HT1080 (cell line): ENCODE data around the gene CRADD. TPM values are rescaled to one million over a fixed set of nuclear protein-coding genes. Genes with fewer than 3 reads are reported as not detected.
A peak's percentile ranks its signal among the peaks of the same experiment; 100 is the strongest.

Experiments
- DNase-seq: peaks from one replicate; pipeline ENCODE4 v3.0.0-alpha.2; 2015; ENCODE audit warnings: low read depth
- total RNA-seq: library from RNA; depleted of rRNA; stranded (reverse); fragments of >200 nt; shearing (Covaris generic); gene quantifications from 2 replicates; pipeline ENCODE4 v1.2.3, GENCODE V29; 2014

The CRADD gene
- total RNA-seq, 1 experiment from 2014 or later = 21.4 TPM

- no peak for DNase-seq
These were observed 7.1 kb upstream of the CRADD start for GRCh38 chr12:93670104-93670503.

- DNase-seq = no peak
These were observed 6.1 kb upstream of the CRADD start for GRCh38 chr12:93671044-93671443.

DNA sequence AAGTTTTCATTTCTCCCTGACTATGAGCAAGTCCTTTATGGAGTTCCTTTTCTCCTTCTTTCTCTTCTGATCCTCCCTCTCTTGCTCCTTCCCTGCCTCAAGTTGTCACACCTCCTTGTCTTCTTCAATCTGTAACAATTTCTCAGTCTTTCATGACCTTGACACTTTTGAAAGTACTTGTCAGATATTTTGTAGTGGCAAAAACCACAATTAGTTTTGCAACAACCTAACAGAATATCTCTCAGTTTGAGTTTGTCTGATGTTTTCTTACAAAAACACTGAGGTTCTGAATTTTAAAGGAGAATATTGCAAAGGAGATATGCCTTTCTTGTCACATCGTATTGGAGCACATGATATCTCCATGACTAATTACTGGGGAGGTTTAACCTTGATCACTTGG, 4.1 kb upstream of the CRADD start:
- DNase-seq = no peak

- DNase-seq = no peak
These were observed 2.8 kb upstream of the CRADD start for GRCh38 chr12:93674386-93674785.

DNA sequence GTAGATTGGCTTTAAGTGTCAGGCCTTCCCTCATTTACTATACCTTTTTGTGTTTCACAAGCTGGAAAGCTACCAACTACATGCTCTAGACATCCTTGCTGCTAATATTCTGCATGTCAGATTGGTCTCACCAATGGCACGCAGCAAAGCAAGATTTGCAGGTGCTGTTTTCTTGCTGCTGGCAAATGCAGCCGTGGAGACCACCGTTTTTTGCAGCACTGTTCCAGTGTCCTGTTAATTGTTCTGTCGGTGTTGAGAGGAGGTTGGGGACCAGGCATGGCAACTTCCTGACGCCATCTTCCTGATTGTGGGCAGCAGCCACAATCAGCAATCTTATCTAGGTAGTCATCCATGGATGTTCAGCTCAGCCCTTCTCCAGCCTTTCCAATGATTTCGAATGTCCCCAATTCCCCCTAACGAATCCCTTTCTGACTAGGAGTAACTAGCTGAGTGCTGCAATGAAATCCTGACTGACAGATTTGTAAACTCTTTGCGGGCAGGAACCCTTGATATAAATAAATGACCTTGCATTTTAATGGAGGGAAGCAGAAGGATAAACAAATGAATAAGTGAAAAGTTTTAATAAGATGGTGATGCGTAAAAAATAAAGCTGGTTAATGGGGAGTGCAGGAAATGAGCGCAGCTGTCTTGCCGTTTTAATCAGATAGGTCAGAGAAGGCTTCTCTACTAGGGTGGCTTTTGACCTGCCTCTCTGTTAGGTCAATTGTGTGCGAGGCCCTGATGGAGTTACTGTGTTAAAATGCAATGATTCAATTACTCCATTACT, 574 bp upstream of the CRADD start:
- DNase-seq = no peak

- no peak for DNase-seq
These were observed 1.6 kb downstream of the CRADD start for GRCh38 chr12:93678779-93679178.

DNA sequence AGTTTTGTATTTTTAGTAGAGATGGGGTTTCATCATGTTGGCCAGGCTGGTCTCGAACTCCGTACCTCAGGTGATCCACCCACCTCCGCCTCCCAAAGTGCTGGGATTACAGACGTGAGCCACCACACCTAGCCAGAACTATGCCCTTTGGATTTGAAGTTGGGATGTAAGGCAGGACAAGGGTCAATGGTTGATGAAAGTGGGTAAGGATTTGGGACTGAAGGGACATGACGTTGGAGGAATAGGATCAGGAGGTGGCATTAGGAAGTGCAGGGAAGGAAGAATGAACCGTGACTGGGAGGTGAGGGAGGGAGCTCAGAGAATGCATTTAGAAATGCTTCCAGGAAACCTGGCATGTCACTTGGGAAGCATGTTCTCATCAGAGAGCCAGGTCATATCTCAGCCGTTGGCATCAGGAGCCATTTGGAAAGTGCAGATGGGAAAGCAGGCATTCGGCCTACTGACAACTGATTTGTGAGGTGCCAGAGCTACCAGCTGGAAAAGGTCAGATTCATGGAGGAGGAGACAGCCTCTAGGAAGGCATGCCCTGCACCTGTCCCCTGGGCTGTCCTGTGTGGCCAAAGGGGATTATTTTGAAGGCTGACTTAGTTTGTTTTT, 2.2 kb downstream of the CRADD start:
- DNase-seq = no peak

GRCh38 chr12:93680006-93680405, 2.8 kb downstream of the CRADD start:
- no peak for DNase-seq

- DNase-seq = no peak
These were observed 5.7 kb downstream of the CRADD start for GRCh38 chr12:93682846-93683261.

DNA sequence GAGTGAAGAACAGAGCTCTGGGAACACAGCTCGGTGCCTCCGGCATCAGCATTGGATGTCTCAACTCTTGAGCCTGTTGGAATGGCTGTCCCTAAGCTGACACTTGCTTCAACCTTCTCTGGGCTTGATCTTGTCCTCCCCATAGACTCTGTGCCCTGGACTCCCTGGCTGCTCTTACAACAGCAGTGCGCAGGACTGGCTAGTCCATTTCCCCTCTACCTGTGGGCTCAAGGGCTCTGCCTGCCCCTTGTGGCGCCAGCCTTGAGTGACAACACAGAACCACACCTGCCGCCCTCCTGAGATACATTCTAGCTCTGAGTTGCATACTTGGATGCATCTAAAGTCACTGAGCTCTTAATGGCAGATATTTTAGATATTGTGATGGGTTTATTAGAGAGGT, 6.2 kb downstream of the CRADD start:
- DNase-seq = no peak

- DNase-seq = no peak
These were observed 7.5 kb downstream of the CRADD start for GRCh38 chr12:93684716-93685115.

- DNase-seq = no peak
These were observed 9.6 kb downstream of the CRADD start for GRCh38 chr12:93686572-93687356.

- DNase-seq = no peak
These were observed 12.1 kb downstream of the CRADD start for GRCh38 chr12:93689076-93689834.

- DNase-seq = no peak
These were observed 19.3 kb downstream of the CRADD start for GRCh38 chr12:93696462-93696861.

DNA sequence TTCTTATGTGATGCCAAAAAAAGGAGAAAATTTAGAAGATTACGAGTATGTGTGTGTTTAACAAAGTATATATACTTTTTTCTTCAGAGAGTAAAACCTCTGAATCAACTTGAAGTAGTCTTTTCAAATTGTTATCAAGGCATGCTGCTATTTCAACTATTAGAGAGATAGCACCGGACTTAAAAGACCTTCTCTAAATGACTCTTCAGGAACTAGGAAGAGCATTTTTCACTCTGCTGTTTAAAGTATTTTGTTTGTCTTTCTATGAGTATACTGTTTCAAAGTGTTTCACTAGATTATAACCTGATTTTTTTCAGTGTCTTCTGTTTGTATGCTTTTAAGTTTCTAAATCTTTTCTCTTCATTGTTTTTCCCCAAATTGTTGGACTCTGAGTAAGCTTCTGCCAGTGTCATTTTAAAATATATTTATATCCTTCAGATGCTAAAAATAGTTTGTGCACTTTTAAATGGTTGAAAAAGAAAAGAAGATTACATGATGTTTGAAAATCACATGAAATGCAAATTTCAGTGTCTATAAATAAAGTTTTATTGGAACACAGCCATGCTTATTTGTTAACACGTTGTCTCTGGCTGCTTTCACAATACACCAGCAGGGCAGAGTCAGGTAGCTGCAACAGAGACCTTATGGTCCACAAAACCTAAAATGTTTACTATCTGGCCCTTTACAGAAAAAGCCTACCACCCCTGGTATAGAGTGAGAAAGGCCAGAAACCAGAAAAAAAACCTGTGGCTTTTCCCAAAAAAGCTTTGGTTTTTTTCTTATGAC, 21.3 kb downstream of the CRADD start:
- DNase-seq = no peak

DNA sequence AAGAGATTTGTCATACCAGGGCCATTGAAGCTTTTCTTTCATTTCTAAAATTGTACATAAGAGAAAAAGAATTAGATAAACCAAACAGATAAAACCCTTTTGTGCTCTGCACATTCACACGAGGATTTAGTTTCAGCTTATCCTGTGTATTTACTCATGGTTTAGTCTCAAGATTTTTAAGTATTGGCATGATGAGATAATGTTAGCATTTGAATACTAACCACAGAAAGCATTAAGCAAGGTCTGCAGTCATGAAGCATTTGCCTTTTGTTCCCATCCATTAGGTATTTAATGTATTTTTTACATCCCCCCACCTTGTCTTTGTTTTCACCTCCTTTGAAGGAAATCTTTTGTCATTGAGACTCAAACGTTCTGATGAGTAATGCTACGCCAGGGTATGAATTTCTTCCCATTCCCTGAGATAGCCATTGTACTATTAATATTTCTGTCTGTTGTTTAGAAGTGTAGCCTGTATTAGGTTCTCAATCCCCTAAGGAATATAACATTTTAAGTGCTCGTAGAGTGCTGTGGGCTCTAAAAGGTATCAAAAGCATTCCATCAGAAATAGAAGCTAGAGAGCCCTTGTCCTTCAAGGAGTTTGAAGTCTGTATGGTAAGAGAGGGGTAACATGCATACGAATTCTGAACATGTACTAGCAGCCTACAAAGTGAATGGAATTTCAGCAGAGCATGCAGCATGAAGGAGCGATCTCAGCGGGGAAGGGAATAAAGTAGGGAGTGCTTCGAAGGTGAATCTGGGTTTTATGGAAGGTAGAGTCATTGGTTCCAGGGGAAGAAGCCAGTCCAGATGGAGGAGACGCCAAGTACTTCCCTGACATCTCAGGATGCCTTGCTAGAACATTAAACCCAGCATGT, 22.3 kb downstream of the CRADD start:
- DNase-seq = peak; percentile 80

DNA sequence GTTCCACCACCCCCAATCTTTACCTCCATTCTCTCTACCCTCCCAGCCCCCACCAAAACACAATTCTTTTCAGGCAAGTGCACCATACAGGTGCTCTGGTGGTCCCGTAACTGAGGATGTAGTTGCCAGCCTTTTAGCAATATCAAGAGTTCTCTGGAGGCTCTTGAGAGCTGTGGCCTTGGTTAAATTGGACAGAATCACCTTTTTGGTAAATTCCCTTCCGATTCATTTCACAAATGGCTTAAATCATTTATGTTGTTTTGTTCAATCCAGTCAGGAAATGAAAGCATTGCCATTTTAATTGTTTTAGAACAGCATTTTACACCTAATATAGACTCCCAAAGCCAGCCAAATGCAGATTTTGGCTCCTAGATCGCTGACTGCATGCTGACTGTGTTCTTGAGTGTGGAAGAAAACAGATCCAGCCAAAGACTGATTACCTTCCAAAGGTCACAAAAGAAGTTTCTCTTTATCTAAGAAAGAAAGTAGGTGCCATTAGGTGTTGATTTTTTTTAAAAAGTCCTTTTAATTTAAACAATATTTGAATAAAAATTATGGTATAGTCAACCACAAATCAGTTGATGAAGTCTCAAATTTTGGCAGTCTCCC, 25.6 kb downstream of the CRADD start:
- no peak for DNase-seq

DNA sequence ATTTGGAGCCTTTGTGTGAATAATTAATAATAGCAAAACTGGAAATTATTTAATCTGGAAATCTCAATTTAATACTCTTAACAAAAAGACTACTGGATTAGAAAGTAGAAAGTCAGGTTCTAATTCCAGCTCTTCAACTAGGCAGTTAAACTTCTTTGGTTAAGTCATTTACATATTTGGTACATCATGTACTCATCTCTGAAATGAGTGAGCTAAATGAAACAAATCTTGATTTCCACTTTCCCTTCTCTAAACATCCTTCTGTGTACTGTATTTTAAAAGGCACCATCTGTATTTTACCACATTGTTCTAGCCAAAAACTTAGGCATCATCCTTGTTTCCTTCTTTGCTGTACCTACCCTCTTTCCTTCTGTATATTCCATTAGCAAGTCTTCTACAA, 26.9 kb downstream of the CRADD start:
- DNase-seq = no peak

DNA sequence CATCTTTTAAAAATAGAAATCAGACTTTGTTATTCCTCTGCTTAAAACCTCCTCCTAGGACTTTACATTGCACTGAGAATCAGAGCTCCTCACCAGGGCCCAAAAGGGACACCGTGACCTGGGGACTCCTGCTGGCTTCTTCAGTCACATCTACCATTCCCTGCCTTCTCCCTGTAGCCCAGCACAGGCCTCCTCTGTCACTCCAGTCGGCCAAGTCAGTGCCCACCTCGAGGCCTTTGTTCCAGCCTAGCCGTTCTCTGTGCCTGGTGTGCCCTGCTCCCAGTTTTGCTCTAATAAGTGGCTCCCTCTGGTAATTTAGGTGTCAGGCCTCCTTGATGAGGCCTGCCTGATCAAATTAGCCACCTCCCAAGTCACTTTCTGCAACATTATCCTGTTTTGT, 27.4 kb downstream of the CRADD start:
- DNase-seq = no peak
